Activated T-helper 17 cell treated with anti-CD3 and anti-CD28 coated beads, Interleukin-2, amount 50 U/mL, for 72 hours (primary cell): Measurements from ENCODE around the gene TMEM121. TPM values are rescaled to one million over a fixed set of nuclear protein-coding genes. Genes with fewer than 3 reads are reported as not detected.
"Not testable (repeated sequence)": the region's sequence is repeated elsewhere in the genome, so short reads cannot be mapped to it uniquely, and the experiment has no call there.

Experiments used
- ATAC-seq: fragments of 150-1000 bp; cut with Tn5 transposase; replicated peaks from 2 replicates; pipeline ENCODE4 v1.10.0; 2021; ENCODE audit warnings: mild to moderate bottlenecking, moderate library complexity
- H3K27ac Mint-ChIP-seq: one replicate; pipeline ENCODE4 v1.8.0; 2022; ENCODE audit warnings: mixed read lengths
- H3K27me3 Mint-ChIP-seq: one replicate; pipeline ENCODE4 v1.8.0; 2022; ENCODE audit warnings: mixed read lengths
- H3K36me3 Mint-ChIP-seq: one replicate; pipeline ENCODE4 v1.8.0; 2022; ENCODE audit warnings: low read depth, mild to moderate bottlenecking, mixed read lengths
- H3K4me1 Mint-ChIP-seq: one replicate; pipeline ENCODE4 v1.8.0; 2022; ENCODE audit warnings: mixed read lengths
- H3K4me3 Mint-ChIP-seq: one replicate; pipeline ENCODE4 v1.8.0; 2022; ENCODE audit warnings: mild to moderate bottlenecking, mixed read lengths
- H3K9me3 Mint-ChIP-seq: one replicate; pipeline ENCODE4 v1.8.0; 2022; ENCODE audit warnings: mixed read lengths
- total RNA-seq, 2 donors: library from RNA; stranded (reverse); gene quantifications; one replicate each; pipeline ENCODE4 v1.2.3, GENCODE V29; 2022

Gene TMEM121
- total RNA-seq, 2 donors from 2014 or later: 2.5 to 12.3 TPM

GRCh38 chr14:105534586-105534985 lies 8.2 kb downstream of the TMEM121 start:
- Mint-ChIP-seq H3K4me3 (no peak overlapping the region), H3K9me3 (no peaks in the 10 kb centered on the region), H3K36me3 (peaks cover 6% of the 10 kb centered on the region), H3K27me3 (no peaks in the 10 kb centered on the region), H3K4me1 (no peaks in the 10 kb centered on the region), H3K27ac (no peak overlapping the region)
- ATAC-seq: no peak

DNA sequence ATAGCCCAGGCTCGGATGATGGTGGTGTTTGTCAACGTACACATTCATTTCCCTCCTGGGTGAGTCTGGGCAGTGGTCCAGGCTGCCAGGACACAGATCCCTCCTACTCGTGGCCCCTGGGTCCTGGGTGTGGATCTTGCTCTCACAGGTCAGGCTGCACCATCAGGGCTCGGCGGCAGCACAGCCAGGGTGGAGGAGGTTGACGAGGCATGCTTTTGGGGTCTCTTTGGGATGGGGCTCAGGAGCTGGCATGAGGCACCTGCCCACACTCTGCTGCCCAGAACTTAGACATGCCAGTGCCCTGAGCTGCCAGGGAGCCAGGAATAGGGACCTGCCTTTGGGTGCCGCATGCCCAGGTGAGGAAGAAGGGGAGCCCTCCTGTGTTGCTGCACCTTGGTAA lies 9.7 kb downstream of the TMEM121 start:
- Mint-ChIP-seq H3K4me3 (no peak overlapping the region), H3K9me3 (no peaks in the 10 kb centered on the region), H3K27ac (no peak overlapping the region), H3K36me3 (no peaks in the 10 kb centered on the region), H3K27me3 (no peaks in the 10 kb centered on the region), H3K4me1 (no peaks in the 10 kb centered on the region)
- no peak for ATAC-seq

DNA sequence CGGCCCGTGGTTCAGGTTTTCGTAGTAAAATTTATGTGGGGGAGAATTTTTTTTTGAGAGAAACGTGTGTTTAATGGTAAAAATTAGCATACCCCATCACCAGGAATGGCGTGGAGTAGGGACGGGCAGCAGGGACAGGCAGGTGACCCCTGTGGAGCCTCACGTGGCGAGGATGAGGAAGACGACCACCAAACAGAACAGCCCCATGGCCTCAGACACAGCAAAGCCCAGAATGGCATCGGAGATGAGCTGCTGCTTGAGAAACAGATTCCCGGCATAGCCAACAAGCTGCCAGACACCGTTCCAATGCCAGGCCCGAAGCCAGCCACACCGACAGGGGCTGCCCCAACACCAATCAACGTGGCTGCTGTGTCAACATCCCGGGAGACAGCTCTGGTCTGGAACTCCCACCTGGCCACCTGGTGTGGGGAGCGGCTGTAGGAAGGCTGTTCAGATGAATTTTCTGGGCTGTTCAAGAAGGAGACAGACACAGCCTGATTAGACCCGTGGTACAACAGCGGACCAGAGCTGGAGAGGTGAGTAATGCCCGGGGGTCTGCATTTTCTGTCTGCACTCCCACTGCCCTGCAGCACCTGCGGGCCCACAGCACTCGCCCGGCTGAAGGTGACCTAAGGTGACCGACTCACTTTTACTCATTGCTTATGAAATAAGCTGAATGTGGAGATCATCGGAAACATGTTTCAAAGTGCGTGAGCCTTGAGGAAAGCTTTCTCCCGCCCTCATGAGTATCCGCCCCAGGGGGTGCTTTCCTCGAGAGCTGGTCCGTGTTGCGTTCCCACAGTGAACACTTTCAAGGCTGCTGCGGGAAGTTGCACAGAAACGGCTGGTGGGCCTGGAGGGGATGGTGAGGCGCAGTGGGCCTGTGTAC lies 10.6 kb downstream of the TMEM121 start:
- Mint-ChIP-seq H3K4me1 (no peaks in the 10 kb centered on the region), H3K9me3 (no peaks in the 10 kb centered on the region), H3K36me3 (no peaks in the 10 kb centered on the region), H3K27ac (no peak overlapping the region), H3K4me3 (no peak overlapping the region), H3K27me3 (peaks cover 3% of the 10 kb centered on the region)
- ATAC-seq: no peak

DNA sequence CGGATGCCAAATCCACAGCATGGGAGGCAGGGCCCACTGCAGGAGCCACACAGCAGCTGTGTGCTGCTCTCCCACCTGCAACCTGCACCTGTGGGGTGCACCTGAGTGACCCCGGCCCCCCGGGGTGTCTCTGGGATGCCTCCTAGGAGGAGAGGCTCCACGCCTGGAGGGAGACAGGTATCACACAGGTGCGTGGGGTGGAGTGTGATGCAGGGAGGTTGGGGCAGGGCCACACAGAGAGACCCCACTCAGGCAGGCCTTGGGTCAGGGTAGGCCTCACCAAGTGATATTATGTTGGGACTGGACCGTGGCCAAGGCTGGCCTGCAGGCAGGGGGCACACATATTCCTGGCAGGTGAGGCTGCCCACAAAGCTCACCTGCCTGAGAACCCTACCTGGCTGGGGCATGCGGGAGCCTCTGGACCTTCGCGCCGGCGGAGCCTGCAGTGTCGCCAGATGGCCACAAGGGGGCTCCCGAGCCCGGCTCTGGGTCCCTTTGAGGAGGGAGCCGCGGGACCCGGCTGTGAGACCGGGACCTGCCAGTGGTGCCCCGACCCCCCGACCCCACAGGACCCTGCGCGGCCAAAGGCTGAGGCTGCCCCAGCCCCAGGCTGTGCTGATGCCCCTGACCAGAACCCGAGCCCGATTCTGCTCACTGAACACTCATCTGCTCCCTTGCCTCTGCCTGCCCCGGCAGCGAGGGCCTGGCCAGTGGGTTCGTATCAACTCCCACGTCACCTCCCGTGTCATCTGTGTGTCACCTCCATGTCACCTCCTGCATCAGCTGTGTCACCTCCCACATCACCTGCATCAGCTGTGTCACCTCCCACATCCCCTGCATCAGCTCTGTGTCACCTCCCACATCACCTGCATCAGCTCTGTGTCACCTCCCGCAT lies 11.4 kb downstream of the TMEM121 start:
- no peaks in the 10 kb centered on the region for H3K36me3 Mint-ChIP-seq
- peak; percentile 94 for ATAC-seq
- H3K4me1 Mint-ChIP-seq: no peaks in the 10 kb centered on the region
- H3K27ac Mint-ChIP-seq: peak overlapping the region; percentile 52
- H3K27me3 Mint-ChIP-seq: peaks cover 3% of the 10 kb centered on the region
- H3K4me3 Mint-ChIP-seq: peak overlapping the region; percentile 27
- peaks cover 4% of the 10 kb centered on the region for H3K9me3 Mint-ChIP-seq

DNA sequence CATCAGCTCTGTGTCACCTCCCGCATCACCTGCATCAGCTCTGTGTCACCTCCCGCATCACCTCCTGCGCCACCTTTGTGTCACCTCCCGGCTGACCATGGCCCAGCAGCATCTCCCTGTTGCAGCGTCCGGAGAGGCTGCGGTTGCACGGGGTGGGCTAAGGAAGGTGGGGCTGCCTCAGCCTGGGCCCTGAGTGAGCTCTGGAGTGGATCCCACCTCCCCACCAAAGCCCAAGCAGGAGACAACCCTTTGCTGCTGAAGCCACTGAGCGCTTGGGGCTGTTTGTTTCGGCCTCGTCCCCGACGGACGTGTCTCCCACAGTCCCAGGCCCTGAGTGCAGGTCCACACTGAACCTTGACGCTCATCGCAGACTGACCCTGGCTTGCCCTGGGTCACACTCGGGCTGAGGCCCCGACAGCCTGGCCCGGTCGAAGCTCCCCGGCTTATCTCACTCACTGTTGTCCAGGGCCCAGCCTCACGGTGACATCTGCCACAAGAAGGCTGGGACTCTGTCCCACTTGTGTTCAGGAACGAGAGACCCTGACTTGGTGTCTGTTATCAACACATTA lies 12.2 kb downstream of the TMEM121 start:
- H3K27me3 Mint-ChIP-seq: peaks cover 3% of the 10 kb centered on the region
- H3K36me3 Mint-ChIP-seq: no peaks in the 10 kb centered on the region
- peaks cover 4% of the 10 kb centered on the region for H3K9me3 Mint-ChIP-seq
- H3K4me1 Mint-ChIP-seq: no peaks in the 10 kb centered on the region
- H3K4me3 Mint-ChIP-seq: peak overlapping the region; percentile 27
- ATAC-seq: no peak
- peak overlapping the region; percentile 52 for H3K27ac Mint-ChIP-seq

GRCh38 chr14:105540811-105541210 lies 14.4 kb downstream of the TMEM121 start:
- Mint-ChIP-seq H3K27me3 (peaks cover 3% of the 10 kb centered on the region), H3K36me3 (no peaks in the 10 kb centered on the region), H3K9me3 (peaks cover 4% of the 10 kb centered on the region), H3K4me3 (no peak overlapping the region), H3K4me1 (no peaks in the 10 kb centered on the region), H3K27ac (no peak overlapping the region)
- no peak for ATAC-seq

GRCh38 chr14:105541218-105541875 lies 15.0 kb downstream of the TMEM121 start:
- Mint-ChIP-seq H3K9me3 (peaks cover 4% of the 10 kb centered on the region), H3K4me3 (no peak overlapping the region), H3K27ac (no peak overlapping the region), H3K27me3 (peaks cover 3% of the 10 kb centered on the region), H3K36me3 (no peaks in the 10 kb centered on the region), H3K4me1 (no peaks in the 10 kb centered on the region)
- no peak for ATAC-seq

- not testable (repeated sequence) for H3K27me3 Mint-ChIP-seq, H3K9me3 Mint-ChIP-seq, ATAC-seq
These were observed 19.3 kb downstream of the TMEM121 start for GRCh38 chr14:105545676-105546075.

GRCh38 chr14:105546410-105546809 lies 20.0 kb downstream of the TMEM121 start:
- not testable (repeated sequence) for H3K4me3 Mint-ChIP-seq, ATAC-seq, H3K9me3 Mint-ChIP-seq, H3K4me1 Mint-ChIP-seq, H3K27ac Mint-ChIP-seq, H3K36me3 Mint-ChIP-seq, H3K27me3 Mint-ChIP-seq

More at GRCh38 chr14:105545676-105546075, 19.3 kb downstream of the TMEM121 start:
- not testable (repeated sequence) for H3K4me1 Mint-ChIP-seq, H3K36me3 Mint-ChIP-seq, H3K27ac Mint-ChIP-seq, H3K4me3 Mint-ChIP-seq

DNA sequence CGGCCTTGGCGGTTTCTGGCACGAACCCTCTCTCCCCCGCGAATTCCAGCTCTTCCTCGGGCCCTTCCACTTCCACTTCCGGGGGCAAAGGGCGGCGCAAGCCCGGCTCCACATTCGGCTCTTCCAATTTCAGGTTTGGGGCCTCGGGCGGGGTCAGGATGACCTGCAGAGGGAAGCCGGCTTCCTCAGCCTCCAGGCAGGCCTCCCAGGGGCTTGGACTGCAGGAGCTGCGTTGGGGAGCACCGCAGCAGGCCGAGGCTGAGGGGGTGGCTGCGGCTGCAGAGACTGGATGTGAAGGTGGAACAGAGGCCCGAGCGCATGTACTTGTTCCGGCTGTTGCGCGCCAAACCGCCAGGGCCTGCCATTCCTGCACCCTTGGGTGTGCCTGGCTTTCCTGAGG lies 20.7 kb downstream of the TMEM121 start:
- not testable (repeated sequence) for ATAC-seq, H3K4me1 Mint-ChIP-seq, H3K27me3 Mint-ChIP-seq, H3K27ac Mint-ChIP-seq, H3K9me3 Mint-ChIP-seq, H3K4me3 Mint-ChIP-seq, H3K36me3 Mint-ChIP-seq

GRCh38 chr14:105547741-105548169 lies 21.4 kb downstream of the TMEM121 start:
- H3K36me3 Mint-ChIP-seq: no peaks in the 10 kb centered on the region
- no peak overlapping the region for H3K27ac Mint-ChIP-seq
- no peaks in the 10 kb centered on the region for H3K4me1 Mint-ChIP-seq
- H3K9me3 Mint-ChIP-seq: peaks cover under 1% of the 10 kb centered on the region
- H3K27me3 Mint-ChIP-seq: peaks cover 3% of the 10 kb centered on the region
- no peak for ATAC-seq
- no peak overlapping the region for H3K4me3 Mint-ChIP-seq

DNA sequence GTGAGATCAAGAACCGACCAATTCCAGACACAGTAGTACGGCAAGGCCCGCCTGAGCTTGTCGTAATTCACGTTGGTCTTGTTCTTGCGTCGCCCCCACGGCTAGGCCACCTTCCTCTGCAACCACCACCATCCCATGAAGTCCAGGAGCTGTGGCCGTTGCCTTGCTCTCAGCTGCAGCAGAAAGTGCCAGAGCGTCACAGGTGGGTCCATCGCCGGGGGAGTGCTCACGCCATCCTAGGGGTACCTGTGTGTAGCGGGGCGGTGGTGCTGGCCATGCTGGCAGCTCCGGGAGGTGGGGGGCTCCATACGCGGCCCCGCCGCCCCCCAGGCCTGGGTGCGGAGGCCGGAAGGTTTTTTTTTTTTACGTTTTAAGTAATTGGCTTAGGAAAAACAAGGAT lies 23.1 kb downstream of the TMEM121 start:
- Mint-ChIP-seq H3K36me3 (no peaks in the 10 kb centered on the region), H3K27me3 (peaks cover 9% of the 10 kb centered on the region), H3K9me3 (no peaks in the 10 kb centered on the region), H3K4me1 (no peaks in the 10 kb centered on the region), H3K27ac (no peak overlapping the region), H3K4me3 (no peak overlapping the region)
- ATAC-seq: no peak

GRCh38 chr14:105554022-105554421 lies 27.6 kb downstream of the TMEM121 start:
- Mint-ChIP-seq H3K4me1 (no peaks in the 10 kb centered on the region), H3K27me3 (peaks cover 16% of the 10 kb centered on the region)

DNA sequence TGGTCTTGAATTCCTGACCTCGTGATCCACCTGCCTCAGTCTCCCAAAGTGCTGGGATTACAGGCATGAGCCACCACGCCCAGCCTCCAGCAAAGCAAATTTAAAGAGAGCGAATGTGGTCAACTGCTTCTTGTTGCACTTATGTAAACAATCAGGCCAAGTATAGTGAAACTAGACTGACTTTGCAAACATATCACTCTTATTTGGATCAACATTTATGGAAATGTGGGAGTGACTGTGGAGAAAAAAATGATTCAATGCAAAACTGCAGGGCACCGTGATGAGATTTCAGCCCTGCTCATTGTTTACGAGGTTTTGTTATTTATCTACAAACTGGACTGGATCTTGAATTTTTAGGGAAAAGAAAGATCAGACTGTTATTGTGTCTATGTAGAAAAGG lies 28.1 kb downstream of the TMEM121 start:
- H3K4me1 Mint-ChIP-seq: no peaks in the 10 kb centered on the region
- H3K36me3 Mint-ChIP-seq: no peaks in the 10 kb centered on the region
- ATAC-seq: no peak
- H3K27me3 Mint-ChIP-seq: peaks cover 16% of the 10 kb centered on the region
- H3K4me3 Mint-ChIP-seq: no peak overlapping the region
- no peaks in the 10 kb centered on the region for H3K9me3 Mint-ChIP-seq
- H3K27ac Mint-ChIP-seq: no peak overlapping the region

More at GRCh38 chr14:105554022-105554421, 27.6 kb downstream of the TMEM121 start:
- ATAC-seq: no peak
- no peak overlapping the region for H3K27ac Mint-ChIP-seq
- no peaks in the 10 kb centered on the region for H3K36me3 Mint-ChIP-seq
- H3K9me3 Mint-ChIP-seq: no peaks in the 10 kb centered on the region
- H3K4me3 Mint-ChIP-seq: no peak overlapping the region
